ENCODE measurements around the gene BIRC6.

GRCh38 chr2:32404691-32405090 lies 47.9 kb downstream of the BIRC6 start:
- TF ChIP-seq, protein P1, sequence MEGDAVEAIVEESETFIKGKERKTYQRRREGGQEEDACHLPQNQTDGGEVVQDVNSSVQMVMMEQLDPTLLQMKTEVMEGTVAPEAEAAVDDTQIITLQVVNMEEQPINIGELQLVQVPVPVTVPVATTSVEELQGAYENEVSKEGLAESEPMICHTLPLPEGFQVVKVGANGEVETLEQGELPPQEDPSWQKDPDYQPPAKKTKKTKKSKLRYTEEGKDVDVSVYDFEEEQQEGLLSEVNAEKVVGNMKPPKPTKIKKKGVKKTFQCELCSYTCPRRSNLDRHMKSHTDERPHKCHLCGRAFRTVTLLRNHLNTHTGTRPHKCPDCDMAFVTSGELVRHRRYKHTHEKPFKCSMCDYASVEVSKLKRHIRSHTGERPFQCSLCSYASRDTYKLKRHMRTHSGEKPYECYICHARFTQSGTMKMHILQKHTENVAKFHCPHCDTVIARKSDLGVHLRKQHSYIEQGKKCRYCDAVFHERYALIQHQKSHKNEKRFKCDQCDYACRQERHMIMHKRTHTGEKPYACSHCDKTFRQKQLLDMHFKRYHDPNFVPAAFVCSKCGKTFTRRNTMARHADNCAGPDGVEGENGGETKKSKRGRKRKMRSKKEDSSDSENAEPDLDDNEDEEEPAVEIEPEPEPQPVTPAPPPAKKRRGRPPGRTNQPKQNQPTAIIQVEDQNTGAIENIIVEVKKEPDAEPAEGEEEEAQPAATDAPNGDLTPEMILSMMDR (IDR thresholded peaks at IDR 0.05) = no peak
- no peak for TF ChIP-seq POLR2A (IDR thresholded peaks at IDR 0.05)

All from testis (tissue), 2 donors.